NCI-H774 (cell line): ENCODE data around the gene RTP3.
A peak's percentile ranks its signal among the peaks of the same experiment; 100 is the strongest.

Experiments used
- DNase-seq: peaks from one replicate; lab custom pipeline; 2025; lab: John Stamatoyannopoulos, UW

The RTP3 gene

GRCh38 chr3:46469680-46470357, 28.0 kb upstream of the RTP3 start:
- no peak for DNase-seq

- no peak for DNase-seq
These were observed 26.9 kb upstream of the RTP3 start for GRCh38 chr3:46470831-46471230.

- no peak for DNase-seq
These were observed 26.3 kb upstream of the RTP3 start for GRCh38 chr3:46471371-46471914.

GRCh38 chr3:46472736-46473135, 25.0 kb upstream of the RTP3 start:
- no peak for DNase-seq

- no peak for DNase-seq
These were observed 20.6 kb upstream of the RTP3 start for GRCh38 chr3:46477145-46477544.

- no peak for DNase-seq
These were observed 20.0 kb upstream of the RTP3 start for GRCh38 chr3:46477756-46478155.

- no peak for DNase-seq
These were observed 19.4 kb upstream of the RTP3 start for GRCh38 chr3:46478341-46478740.

GRCh38 chr3:46479021-46479420, 18.8 kb upstream of the RTP3 start:
- DNase-seq: no peak

- no peak for DNase-seq
These were observed 18.1 kb upstream of the RTP3 start for GRCh38 chr3:46479696-46480095.

GRCh38 chr3:46480491-46481195, 17.1 kb upstream of the RTP3 start:
- no peak for DNase-seq

- DNase-seq: no peak
These were observed 16.1 kb upstream of the RTP3 start for GRCh38 chr3:46481636-46482035.

GRCh38 chr3:46482632-46483350, 15.0 kb upstream of the RTP3 start:
- no peak for DNase-seq

- no peak for DNase-seq
These were observed 14.0 kb upstream of the RTP3 start for GRCh38 chr3:46483825-46484224.

GRCh38 chr3:46484388-46484787, 13.4 kb upstream of the RTP3 start:
- no peak for DNase-seq

- DNase-seq: peak; percentile 77
These were observed 12.6 kb upstream of the RTP3 start for GRCh38 chr3:46484911-46485778.

GRCh38 chr3:46485779-46486175, 12.0 kb upstream of the RTP3 start:
- DNase-seq: no peak

GRCh38 chr3:46488735-46489361, 8.9 kb upstream of the RTP3 start:
- peak; percentile 77 for DNase-seq

GRCh38 chr3:46489381-46489780, 8.4 kb upstream of the RTP3 start:
- no peak for DNase-seq

GRCh38 chr3:46489875-46490274, 7.9 kb upstream of the RTP3 start:
- no peak for DNase-seq

- no peak for DNase-seq
These were observed 7.3 kb upstream of the RTP3 start for GRCh38 chr3:46490338-46491084.
